MCF 10A (cell line): Measurements from ENCODE around the gene CPED1. TPM values are rescaled to one million over a fixed set of nuclear protein-coding genes. Genes with fewer than 3 reads are reported as not detected.

Experiments used
- BruUV-seq: library from RNA; stranded (reverse); fragments of 400-500 nt; replicated peaks from 2 replicates; lab custom pipeline; 2021; lab: Mats Ljungman, UMichigan
- CTCF ChIA-PET: fragments of 300-600 bp; sonication (Branson Sonifier 250); formaldehyde crosslinking; extraction: SDS; loops from one replicate; lab custom pipeline; 2021; ENCODE audit warnings: antibody characterized with exemption, inconsistent platforms; lab: Yijun Ruan, JAX
- POLR2A ChIA-PET: fragments of 300-600, 350-650 bp; sonication (Branson Sonifier 250); formaldehyde crosslinking; extraction: SDS; loops from one replicate; lab custom pipeline; 2020; ENCODE audit warnings: antibody characterized with exemption, inconsistent platforms; lab: Yijun Ruan, JAX
- DNase-seq: peaks from one replicate; pipeline ENCODE4 v3.0.0-alpha.2; 2018; ENCODE audit not compliant: unreplicated experiment
- H3K27ac Mint-ChIP-seq: one replicate; pipeline ENCODE4 v1.8.0; 2022; ENCODE audit warnings: mild to moderate bottlenecking, low read depth, mixed read lengths; ENCODE audit not compliant: unreplicated experiment
- H3K27me3 Mint-ChIP-seq: one replicate; pipeline ENCODE4 v1.8.0; 2022; ENCODE audit warnings: mixed read lengths; ENCODE audit not compliant: insufficient read depth, unreplicated experiment
- H3K36me3 Mint-ChIP-seq: one replicate; pipeline ENCODE4 v1.8.0; 2022; ENCODE audit warnings: mild to moderate bottlenecking, moderate library complexity, mixed read lengths; ENCODE audit not compliant: insufficient read depth, unreplicated experiment
- H3K4me1 Mint-ChIP-seq: one replicate; pipeline ENCODE4 v1.8.0; 2022; ENCODE audit warnings: mixed read lengths; ENCODE audit not compliant: insufficient read depth, unreplicated experiment
- H3K4me3 Mint-ChIP-seq: one replicate; pipeline ENCODE4 v1.8.0; 2022; ENCODE audit warnings: mild to moderate bottlenecking, moderate library complexity, mixed read lengths; ENCODE audit not compliant: unreplicated experiment
- H3K9me3 Mint-ChIP-seq: one replicate; pipeline ENCODE4 v1.8.0; 2022; ENCODE audit warnings: mixed read lengths; ENCODE audit not compliant: unreplicated experiment
- CTCF ChIP-seq: fragments of 200-600 bp; IDR thresholded peaks from one replicate; pipeline ENCODE4 v1.8.0; 2022; ENCODE audit warnings: antibody characterized with exemption, mild to moderate bottlenecking; ENCODE audit not compliant: unreplicated experiment
- intact Hi-C: fragments of 100-400 bp; cut with micrococcal nuclease; formaldehyde crosslinking; loops from 2 replicates; pipeline ENCODE4 v1.14.1; 2022
- total RNA-seq: library from RNA; stranded (reverse); gene quantifications from 2 replicates; pipeline ENCODE4 v1.2.3, GENCODE V29; 2022

The CPED1 gene
- total RNA-seq, 1 experiment from 2014 or later = not detected

- no peak overlapping the region for H3K27ac Mint-ChIP-seq
- H3K4me1 Mint-ChIP-seq = no peaks in the 10 kb centered on the region
- DNase-seq = no peak
- ChIA-PET POLR2A (no interaction called here), CTCF (interaction anchor here (1.1 to 1.7 kb wide), 2 partner anchors 137 to 151 kb away, joined by 5 read pairs; no protein-coding TSS in a partner anchor)
- intact Hi-C loops = no loop called here
- H3K9me3 Mint-ChIP-seq = no peaks in the 10 kb centered on the region
- no peak for TF ChIP-seq CTCF
- peaks cover 82% of the 10 kb centered on the region for H3K27me3 Mint-ChIP-seq
- no peaks in the 10 kb centered on the region for H3K36me3 Mint-ChIP-seq
- no TSS peak for BruUV-seq
- H3K4me3 Mint-ChIP-seq = no peak overlapping the region
Measured at GRCh38 chr7:120942861-120943260, 45.6 kb upstream of the CPED1 start.

- Mint-ChIP-seq H3K27me3 (peaks cover 83% of the 10 kb centered on the region), H3K27ac (no peak overlapping the region), H3K4me1 (peaks cover 8% of the 10 kb centered on the region), H3K9me3 (no peaks in the 10 kb centered on the region), H3K36me3 (no peaks in the 10 kb centered on the region), H3K4me3 (no peak overlapping the region)
- no TSS peak for BruUV-seq
- ChIA-PET CTCF (no interaction called here), POLR2A (no interaction called here)
- intact Hi-C loops = no loop called here
- no peak for DNase-seq
- TF ChIP-seq CTCF = no peak
Measured at GRCh38 chr7:120944826-120945562, 43.5 kb upstream of the CPED1 start.

- no peak for DNase-seq
- Mint-ChIP-seq H3K4me3 (no peak overlapping the region), H3K9me3 (no peaks in the 10 kb centered on the region), H3K27ac (no peak overlapping the region), H3K4me1 (peaks cover 8% of the 10 kb centered on the region), H3K36me3 (peaks cover 2% of the 10 kb centered on the region), H3K27me3 (peaks cover 59% of the 10 kb centered on the region)
- intact Hi-C loops = no loop called here
- no TSS peak for BruUV-seq
- no peak for TF ChIP-seq CTCF
- POLR2A ChIA-PET = no interaction called here
- CTCF ChIA-PET = interaction anchor here (1.1 kb wide), 1 partner anchor 142 kb away, joined by 3 read pairs; no protein-coding TSS in a partner anchor
Measured at GRCh38 chr7:120947980-120948379, 40.5 kb upstream of the CPED1 start.

GRCh38 chr7:120949393-120949911 is 39.1 kb upstream of the CPED1 start:
- TF ChIP-seq CTCF = no peak
- Mint-ChIP-seq H3K9me3 (no peaks in the 10 kb centered on the region), H3K36me3 (peaks cover 14% of the 10 kb centered on the region), H3K4me3 (peak overlapping the region; percentile 94), H3K27ac (no peak overlapping the region), H3K4me1 (peaks cover 8% of the 10 kb centered on the region), H3K27me3 (peaks cover 49% of the 10 kb centered on the region)
- ChIA-PET CTCF (no interaction called here), POLR2A (no interaction called here)
- intact Hi-C loops = no loop called here
- DNase-seq = no peak
- BruUV-seq = no TSS peak
